HG02885 (cell line): Measurements from ENCODE around the gene CMTM6.
"Not testable (repeated sequence)": the region's sequence is repeated elsewhere in the genome, so short reads cannot be mapped to it uniquely, and the experiment has no call there.

ENCODE experiments used
- ATAC-seq: cut with Tn5 transposase; IDR thresholded peaks from one replicate; pipeline ENCODE4 v1.9.1; 2021; ENCODE audit warnings: mild to moderate bottlenecking; ENCODE audit not compliant: unreplicated experiment, poor library complexity

CMTM6 gene, protein sequence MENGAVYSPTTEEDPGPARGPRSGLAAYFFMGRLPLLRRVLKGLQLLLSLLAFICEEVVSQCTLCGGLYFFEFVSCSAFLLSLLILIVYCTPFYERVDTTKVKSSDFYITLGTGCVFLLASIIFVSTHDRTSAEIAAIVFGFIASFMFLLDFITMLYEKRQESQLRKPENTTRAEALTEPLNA

DNA sequence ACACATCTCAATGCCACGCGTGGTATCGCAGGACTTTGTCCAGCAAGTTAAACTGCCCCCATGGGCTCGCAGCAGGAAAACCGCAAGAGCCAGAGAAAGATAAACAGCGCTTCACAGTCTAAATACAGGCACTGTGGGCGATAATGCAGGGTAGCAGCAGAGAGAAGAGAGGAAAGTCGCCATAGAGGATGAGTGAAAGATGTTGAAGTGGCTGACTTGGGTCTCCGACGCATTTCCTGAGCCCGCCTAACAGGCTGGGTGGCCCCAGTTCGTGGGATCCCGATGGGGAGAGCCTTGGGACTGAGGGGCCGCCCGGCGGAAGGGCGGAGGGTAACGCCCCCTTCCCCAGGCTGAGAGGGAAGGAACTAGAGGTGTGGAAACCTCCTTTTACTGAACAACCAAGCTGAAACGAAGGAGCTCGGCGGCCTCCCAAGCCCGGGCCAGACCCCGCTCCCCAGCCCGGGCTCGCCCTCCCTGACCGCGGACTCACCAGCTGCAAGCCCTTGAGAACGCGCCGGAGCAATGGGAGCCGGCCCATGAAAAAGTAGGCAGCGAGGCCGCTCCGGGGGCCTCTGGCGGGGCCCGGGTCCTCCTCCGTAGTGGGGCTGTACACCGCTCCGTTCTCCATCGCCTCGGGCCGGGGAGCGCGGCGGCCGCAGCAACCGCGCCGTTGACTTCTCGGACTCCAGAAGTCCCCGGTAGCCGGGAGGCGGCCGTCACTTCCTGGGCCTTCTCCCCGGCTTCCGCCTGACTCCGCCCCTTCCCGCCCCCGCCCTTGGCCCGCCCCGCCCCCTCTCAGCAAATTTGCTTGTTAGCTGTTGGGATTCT lies at the start of gene CMTM6:
Gene CMTM6 (minus strand): TSS at position 735 of the 828 bp plus-strand sequence. CDS start 107 bp downstream, at position 628.
- peak; percentile 75 for ATAC-seq

GRCh38 chr3:32552013-32552412 lies 49.4 kb upstream of the CMTM6 start:
- ATAC-seq: no peak

DNA sequence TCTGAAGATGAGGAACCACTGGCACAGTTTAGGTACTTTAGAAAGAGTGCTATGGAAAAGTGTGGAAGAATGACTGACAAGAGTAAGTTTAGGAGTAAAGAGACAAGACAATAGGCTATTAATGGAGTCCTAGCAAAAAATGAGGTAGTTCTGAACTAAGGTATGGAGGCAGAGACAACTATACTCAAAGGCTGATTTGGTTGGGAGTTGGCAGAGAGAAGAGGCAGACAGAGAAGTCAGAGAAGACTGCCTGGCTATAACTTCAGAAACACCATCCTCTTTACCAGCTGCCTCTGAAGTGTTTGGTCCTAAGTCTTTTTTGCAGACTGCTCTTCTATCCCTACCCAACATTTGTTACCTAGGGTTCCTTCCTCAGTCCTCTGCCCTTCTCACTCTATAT lies 48.8 kb upstream of the CMTM6 start:
- ATAC-seq: peak; percentile 32

DNA sequence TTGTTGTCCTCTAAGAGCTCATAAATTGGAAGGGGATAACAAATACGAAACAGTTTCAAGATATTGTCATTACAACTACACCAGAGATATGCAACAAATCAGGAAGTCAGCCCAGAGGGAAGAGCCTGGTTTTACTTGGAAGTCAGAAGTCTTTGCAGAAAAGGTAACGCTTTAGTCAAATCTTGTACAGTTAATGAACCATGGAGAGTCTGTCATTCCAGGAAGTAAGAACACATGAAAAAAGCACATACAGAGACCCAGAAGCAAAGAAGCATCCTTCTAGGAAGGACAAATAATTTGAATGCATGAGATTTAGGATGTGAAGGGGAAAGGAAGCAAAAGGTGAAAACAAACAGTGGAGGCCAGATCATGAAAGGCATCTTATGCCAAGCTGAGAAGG lies 48.4 kb upstream of the CMTM6 start:
- peak; percentile 60 for ATAC-seq

- no peak for ATAC-seq
These were observed 42.7 kb upstream of the CMTM6 start for GRCh38 chr3:32545305-32545704.

DNA sequence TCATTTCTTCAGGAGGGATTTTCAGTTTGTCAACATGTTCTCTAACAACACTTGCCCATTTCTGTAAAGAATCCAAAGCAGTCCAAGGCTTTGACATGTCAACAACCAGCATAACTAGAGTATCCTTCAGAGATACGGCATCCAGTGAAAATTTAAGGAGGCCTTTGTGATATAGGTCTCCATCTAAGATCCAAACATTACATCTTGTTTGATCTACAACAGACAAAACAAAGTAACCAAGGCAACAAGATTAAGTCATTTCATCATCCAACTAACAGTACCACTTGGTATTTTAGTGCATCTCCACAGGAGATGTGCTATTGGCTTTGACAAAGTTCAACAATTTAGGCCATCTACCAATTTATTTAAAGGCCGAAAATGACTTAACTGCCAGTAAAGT lies 42.2 kb upstream of the CMTM6 start:
- ATAC-seq: no peak

- ATAC-seq: no peak
These were observed 40.2 kb upstream of the CMTM6 start for GRCh38 chr3:32542807-32543206.

DNA sequence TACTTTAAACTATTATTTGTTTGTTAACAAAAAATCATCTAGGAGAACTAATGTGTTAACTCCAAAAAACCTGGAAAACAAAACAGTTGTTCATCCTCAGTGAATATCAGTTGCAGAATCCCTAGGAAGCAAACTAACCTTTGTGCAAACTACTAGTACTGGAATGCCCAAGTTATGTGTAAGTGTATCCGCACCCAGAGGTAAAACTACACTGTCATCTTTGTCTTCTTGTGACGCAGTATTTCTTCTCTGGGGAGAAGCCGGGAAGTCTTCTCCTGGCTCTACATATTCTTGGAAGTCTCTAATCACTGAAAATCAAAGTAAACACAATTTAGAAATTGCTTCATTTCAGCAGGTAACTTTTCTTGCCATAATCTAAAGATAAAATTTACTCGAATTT lies 38.2 kb upstream of the CMTM6 start:
- no peak for ATAC-seq

DNA sequence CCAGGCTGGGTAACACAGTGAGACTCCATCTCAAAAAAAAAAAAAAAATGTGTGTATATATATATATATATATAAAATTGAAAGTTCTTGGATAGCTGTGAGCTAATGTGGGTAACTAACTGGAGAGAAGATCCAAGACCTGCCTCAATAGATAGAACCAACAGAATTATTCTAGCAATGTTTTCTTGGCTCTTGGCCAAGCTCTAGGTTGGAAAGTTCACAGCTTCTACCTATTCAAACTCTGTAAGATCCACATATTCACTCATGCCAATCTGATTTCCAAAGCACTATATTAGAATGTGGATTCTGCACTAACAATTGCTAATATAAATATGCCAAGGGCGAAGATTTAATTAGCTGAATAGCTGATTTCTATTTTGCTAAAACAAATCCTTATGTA lies 29.8 kb upstream of the CMTM6 start:
- ATAC-seq: no peak

- ATAC-seq: peak; percentile 83
These were observed 28.5 kb upstream of the CMTM6 start for GRCh38 chr3:32531010-32531647.

DNA sequence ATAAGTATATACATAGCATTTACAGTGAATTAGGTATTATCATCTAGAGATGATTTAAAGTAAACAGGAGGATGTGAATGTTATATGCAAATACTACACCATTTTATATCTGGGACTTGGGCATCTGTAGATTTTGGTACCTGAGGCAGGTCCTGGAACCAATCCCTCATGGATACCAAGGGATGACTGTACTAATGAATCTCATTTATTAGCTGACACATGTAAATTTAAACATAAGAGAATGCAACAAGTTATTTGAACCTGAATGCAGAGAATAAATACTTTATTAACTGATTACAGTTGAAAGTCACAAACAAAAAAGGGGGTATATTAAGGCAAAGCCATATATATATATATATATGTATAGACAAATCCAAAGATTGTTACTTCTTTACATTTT lies 23.1 kb upstream of the CMTM6 start:
- no peak for ATAC-seq

- ATAC-seq: no peak
These were observed 20.0 kb upstream of the CMTM6 start for GRCh38 chr3:32522682-32523081.

GRCh38 chr3:32518921-32519320 lies 16.3 kb upstream of the CMTM6 start:
- ATAC-seq: not testable (repeated sequence)

DNA sequence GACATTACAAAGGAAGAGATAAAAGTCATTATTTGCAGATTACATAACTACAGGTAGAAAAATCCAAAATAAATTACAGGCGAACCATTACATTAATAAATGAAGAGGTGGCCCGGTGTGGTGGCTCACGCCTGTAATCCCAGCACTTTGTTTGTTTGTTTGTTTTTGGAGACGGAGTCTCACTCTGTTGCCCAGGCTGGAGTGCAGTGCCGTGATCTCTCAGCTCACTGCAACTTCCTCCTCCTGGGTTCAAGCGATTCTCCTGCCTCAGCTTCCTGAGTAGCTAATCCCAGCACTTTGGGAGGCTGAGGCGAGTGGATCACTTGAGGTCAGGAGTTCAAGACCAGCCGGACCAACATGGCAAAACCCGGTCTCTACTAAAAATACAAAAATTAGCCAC lies 14.1 kb upstream of the CMTM6 start:
- peak; percentile 19 for ATAC-seq

DNA sequence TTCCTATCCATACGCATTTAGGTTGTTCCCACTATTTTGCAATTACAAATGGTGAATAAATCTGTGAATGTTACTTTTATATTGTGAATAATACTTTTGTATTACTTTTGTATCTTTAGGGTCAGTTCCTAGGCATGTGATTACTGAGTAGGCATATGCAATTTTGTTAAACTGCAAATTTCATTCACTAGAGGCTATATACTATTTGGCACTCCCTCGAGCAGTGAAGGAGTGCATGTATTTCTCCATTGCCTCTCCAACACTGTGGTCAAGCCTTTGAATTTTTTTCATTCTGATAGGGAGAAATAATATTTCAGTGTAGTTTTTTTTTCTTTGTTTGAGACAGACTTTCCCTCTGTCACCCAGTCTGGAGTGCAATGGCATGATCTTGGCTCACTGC lies 8.4 kb upstream of the CMTM6 start:
- no peak for ATAC-seq

GRCh38 chr3:32510075-32510724 lies 7.5 kb upstream of the CMTM6 start:
- peak; percentile 87 for ATAC-seq

GRCh38 chr3:32508711-32509110 lies 6.1 kb upstream of the CMTM6 start:
- no peak for ATAC-seq

- ATAC-seq: no peak
These were observed 3.8 kb upstream of the CMTM6 start for GRCh38 chr3:32506466-32506865.

GRCh38 chr3:32502946-32503286 lies 264 bp upstream of the CMTM6 start:
- ATAC-seq: no peak

GRCh38 chr3:32501783-32502117 lies 902 bp downstream of the CMTM6 start:
- ATAC-seq: no peak
